Daoy (cell line): ENCODE measurements around the gene COQ4. TPM values are rescaled to one million over a fixed set of nuclear protein-coding genes. Genes with fewer than 3 reads are reported as not detected.
"Not testable (repeated sequence)": the region's sequence is repeated elsewhere in the genome, so short reads cannot be mapped to it uniquely, and the experiment has no call there.

Experiments
- DNase-seq: peaks from one replicate; pipeline ENCODE4 v3.0.0-alpha.2; 2015; ENCODE audit warnings: low read depth
- total RNA-seq: library from RNA; depleted of rRNA; stranded (reverse); fragments of >200 nt; shearing (Covaris generic); gene quantifications from 2 replicates; pipeline ENCODE4 v1.2.3, GENCODE V29; 2014; rRNA removed

COQ4 gene
- 56.6 and 67.4 TPM in 2 replicates for total RNA-seq

- DNase-seq = peak; percentile 98
Measured at GRCh38 chr9:128322404-128323211, at the start of gene COQ4, which contains the start of gene TRUB2. COQ4 (plus strand) TSS chr9:128322839; CDS start chr9:128322859, 20 bp downstream. TRUB2 (minus strand) TSS chr9:128322447; CDS start chr9:128322408, 39 bp downstream.

GRCh38 chr9:128274245-128274644, 48.4 kb upstream of the COQ4 start:
- no peak for DNase-seq

- peak; percentile 41 for DNase-seq
Measured at GRCh38 chr9:128275198-128276007, 47.2 kb upstream of the COQ4 start, which contains the start of gene GOLGA2. GOLGA2 (minus strand) TSS chr9:128276007; CDS start chr9:128275976, 31 bp downstream.

GRCh38 chr9:128276008-128276573, 46.5 kb upstream of the COQ4 start, which contains the start of gene SWI5:
SWI5 (plus strand) TSS chr9:128276276.
- peak; percentile 100 for DNase-seq

GRCh38 chr9:128276574-128277270, 45.9 kb upstream of the COQ4 start:
- DNase-seq = peak; percentile 63

- not testable (repeated sequence) for DNase-seq
Measured at GRCh38 chr9:128279088-128280073, 43.3 kb upstream of the COQ4 start.

- no peak for DNase-seq
Measured at GRCh38 chr9:128280084-128280622, 42.5 kb upstream of the COQ4 start.

GRCh38 chr9:128282500-128282899, 40.1 kb upstream of the COQ4 start:
- DNase-seq = no peak

GRCh38 chr9:128285033-128285784, 37.4 kb upstream of the COQ4 start:
- DNase-seq = no peak

- no peak for DNase-seq
Measured at GRCh38 chr9:128286440-128286839, 36.2 kb upstream of the COQ4 start.

- no peak for DNase-seq
Measured at GRCh38 chr9:128288273-128289004, 34.2 kb upstream of the COQ4 start.

GRCh38 chr9:128292009-128292408, 30.6 kb upstream of the COQ4 start:
- no peak for DNase-seq

- DNase-seq = no peak
Measured at GRCh38 chr9:128293091-128293490, 29.5 kb upstream of the COQ4 start.

- DNase-seq = no peak
Measured at GRCh38 chr9:128294142-128294541, 28.5 kb upstream of the COQ4 start.

- DNase-seq = peak; percentile 71
Measured at GRCh38 chr9:128296340-128297220, 26.1 kb upstream of the COQ4 start.

GRCh38 chr9:128297221-128297773, 25.3 kb upstream of the COQ4 start:
- no peak for DNase-seq
